ENCODE results near the gene FBXL17.

FBXL17 gene

DNA sequence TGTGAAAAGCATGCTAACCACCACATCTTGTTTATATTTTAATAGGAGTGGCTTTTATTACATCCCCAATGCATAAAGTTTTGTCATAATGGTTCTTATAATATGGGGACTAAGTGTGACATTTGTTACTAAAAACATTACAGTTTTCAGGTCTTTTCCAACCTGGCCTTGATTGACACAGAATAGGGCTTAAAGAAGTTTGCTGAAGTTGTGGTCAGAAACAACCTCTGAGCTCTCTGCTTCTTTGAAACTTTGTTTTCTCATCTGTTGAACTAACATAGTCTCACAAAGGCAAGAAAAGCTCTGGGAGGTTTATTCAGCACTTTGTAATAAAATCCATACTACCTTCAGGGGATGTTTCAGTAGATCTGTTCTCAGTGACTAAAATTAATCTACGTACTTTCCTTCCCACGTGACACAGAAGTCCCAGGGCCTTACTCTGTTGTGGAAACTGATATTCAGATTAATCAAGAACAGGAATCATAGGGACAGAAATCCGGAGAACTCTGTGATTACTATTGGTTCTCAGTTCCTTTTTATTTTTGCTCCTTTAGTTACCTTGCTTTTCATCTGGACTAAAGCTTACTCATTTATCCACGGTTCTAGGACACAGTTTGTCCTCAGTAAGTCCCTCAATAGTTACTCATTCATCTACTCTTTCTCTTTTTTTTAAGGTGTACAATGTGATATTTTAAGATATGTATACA is 422.2 kb downstream of the FBXL17 start:
- in situ Hi-C loops (cut with MboI; ENCODE audit: low sequenced_read_pairs): no loop called here

DNA sequence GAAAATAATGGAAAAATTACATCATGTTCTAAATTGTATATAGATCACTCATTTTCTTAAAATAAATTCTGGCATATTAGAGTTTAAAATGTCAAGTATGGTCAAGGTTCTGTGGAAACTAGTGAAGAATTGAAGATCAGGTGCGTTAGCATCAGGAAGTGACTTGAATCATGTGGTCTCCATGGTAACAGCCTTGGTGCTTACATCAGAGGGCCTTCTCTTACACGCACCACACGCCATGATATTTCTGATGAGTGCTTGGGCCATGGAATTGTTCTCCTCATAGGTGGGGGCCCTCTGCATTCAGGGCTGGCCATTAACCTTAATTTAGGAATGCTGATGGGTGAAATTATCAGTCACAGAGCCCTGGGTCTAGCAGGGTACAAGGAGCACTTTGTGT is 423.0 kb downstream of the FBXL17 start:
- in situ Hi-C loops (cut with MboI; ENCODE audit: low sequenced_read_pairs): no loop called here

DNA sequence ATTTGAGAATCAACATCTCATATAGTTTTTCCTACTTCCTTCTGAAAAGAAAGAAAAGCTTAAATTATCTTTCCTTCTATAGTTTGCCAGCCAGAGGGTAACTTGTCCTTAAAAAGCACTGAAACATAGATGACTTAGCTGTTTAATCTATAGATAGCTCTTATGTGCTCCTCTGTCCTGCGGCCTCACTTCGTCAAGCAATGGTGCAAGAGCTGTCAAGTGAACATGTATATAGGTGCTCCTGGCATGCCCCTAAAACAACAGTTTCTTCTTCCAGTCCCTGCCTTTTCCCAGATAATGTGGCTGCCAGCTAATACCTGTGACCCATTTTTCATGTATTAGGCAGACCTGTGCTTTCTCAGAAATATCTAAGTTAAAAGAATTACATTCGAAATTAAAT is 423.5 kb downstream of the FBXL17 start:
- in situ Hi-C loops (cut with MboI; ENCODE audit: low sequenced_read_pairs): no loop called here

DNA sequence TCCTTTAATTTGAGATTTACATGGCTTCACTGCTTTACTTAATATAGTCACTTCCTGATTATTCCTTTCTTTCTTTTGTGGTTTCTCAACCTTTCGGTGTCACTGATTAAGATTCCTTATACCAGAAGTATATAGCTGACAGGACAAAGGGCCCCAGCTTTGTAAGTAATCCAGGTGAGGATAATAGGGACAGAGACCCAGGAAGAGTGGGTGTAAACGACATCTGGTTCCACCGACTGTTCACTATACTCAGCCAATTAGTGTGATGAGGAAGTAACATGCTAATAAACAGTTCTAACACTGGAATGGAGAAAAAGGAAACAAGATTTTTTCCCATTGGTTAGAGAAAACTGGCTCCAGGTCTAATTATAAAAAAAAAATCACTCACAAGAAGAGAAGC is 424.8 kb downstream of the FBXL17 start:
- in situ Hi-C loops (cut with MboI; ENCODE audit: low sequenced_read_pairs): no loop called here

DNA sequence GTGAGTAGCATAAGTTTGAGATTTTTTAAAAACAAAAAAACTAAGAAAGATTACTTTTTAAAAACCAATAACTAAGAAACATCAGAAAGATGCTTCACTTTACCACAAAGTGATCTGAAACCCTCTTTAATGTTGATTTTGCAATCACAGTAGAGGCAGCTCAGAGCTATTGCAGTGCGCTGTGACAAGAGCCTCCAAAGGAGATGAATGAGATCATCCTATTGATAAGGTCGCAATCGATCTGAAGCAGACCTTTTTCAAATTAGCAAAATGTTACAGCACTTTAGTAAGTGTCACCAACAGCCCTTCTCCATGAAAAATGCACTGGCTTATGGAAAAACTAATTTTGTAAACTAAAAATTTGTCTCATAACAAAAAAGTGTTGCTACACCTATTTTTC is 426.6 kb downstream of the FBXL17 start:
- in situ Hi-C loops (cut with MboI; ENCODE audit: low sequenced_read_pairs): no loop called here

DNA sequence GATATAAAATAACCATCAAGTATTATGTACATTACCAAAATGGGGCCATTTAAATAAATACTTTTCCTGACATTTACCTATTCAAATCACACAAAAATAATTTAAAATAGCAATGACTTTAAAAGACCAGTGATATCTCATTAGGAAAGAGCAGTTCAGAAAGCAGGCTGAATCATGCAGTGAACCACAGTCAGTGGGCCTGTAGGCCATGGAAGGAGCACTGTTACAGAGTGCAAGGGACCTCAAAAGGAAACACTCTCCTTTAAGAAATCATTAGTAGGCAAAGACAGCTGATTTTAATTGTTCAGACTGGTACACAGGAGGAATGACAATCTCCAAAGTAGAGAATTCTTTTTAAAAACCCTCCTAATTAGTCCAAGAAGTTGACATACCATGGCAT is 427.6 kb downstream of the FBXL17 start:
- in situ Hi-C loops (cut with MboI; ENCODE audit: low sequenced_read_pairs): no loop called here

DNA sequence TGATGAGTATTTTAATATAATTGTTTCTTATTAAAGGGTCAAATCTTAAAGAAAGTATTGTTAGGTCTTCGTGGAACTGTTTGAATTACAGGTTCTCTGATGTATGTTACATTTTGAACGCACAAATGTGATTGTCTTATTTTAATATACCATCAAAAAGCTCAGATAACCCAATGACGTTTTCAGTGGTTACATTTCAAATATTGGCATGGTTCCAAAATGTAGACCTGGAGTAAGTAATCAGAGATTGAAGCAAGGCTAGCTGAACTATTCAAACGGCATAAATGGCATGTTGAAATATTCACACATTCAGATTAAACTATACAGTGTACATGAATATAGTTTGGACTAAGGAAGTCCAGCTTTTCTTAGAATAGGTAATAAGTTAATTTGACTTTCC is 429.4 kb downstream of the FBXL17 start:
- in situ Hi-C loops (cut with MboI; ENCODE audit: low sequenced_read_pairs): no loop called here

DNA sequence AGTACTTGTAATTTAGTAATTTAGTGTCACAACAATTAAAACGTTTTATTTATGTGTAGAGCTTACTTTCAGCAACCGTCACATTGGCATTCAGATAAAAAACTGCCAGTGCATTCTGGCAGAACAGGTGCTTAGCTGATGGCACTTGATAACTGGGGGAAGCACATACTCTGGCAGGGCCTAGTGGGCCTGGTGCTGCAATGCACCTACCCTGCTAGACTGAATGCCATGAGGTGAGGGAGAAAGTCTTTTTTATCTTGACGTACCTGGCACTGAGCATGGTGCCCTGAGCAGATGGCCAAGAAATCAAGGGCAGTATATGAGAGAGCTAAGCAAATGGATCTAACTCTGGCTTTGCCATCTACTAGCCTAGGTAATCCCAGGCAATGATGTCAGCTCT is 430.6 kb downstream of the FBXL17 start:
- in situ Hi-C loops (cut with MboI; ENCODE audit: low sequenced_read_pairs): no loop called here

DNA sequence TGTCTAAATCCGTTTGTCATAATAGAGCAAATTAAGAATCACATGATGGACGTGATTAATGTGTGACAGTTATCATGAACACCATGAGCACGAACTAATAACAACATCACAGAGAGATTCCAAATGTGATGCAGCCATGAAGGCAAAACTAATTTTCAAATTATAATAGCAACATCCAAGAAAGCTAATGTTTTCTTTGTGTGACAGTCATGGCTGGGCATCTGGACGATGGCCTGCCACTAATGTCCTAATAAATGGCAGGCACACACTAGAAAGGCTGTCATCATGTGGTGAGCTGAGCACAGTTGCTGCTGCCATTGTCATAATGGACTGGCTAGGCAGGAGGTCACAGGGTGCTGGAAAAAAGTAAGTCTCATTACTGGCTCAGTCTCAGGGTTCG is 431.1 kb downstream of the FBXL17 start:
- in situ Hi-C loops (cut with MboI; ENCODE audit: low sequenced_read_pairs): no loop called here

DNA sequence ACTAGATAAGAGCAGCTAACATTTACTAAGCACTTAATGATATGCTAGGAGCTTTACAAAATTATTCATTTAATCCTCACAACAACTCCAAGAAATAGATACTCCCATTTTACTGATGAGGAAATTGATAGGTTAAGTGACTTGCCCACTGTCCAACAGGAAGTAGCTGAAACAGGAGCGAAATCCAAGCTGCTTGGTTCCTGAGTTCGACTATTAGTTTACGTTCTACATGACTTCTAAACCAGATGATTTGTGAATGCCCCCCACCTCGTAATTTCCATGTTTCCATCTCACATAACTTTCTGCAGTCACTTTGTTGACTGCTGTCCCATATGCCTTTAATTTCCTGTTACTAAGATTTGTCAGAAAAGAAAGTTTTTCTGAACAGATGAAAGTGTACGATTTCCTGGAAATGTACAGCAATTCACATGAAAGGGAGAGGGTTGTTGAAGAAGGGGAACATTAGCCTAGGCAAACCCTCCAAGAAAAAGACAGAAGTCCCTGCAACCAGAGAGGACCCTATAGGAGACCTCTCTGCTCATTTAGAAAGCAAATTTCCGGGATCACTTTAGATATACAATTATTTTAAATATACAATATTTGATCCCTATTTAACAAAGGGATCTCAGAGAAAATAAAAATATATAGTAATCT is 432.1 kb downstream of the FBXL17 start:
- in situ Hi-C loops (cut with MboI; ENCODE audit: low sequenced_read_pairs): no loop called here

DNA sequence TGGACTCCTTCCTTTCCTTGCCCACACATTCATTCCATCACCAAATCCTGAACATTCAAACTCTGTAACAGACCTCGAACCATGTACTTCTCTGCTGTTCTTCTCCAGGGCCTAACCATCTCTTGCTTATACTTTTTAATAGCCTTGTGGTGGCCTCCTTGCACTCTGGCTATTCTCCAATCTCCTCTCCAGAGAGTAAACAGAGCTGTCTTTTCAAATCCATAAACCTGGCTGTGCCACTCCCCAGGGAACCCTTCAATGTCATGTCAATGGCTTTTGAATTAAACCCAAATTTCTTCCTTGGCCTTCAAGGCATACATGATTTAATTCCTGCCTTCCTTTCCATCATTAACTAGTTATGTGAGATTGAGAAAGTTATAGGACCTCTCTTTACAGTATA is 433.5 kb downstream of the FBXL17 start:
- in situ Hi-C loops (cut with MboI; ENCODE audit: low sequenced_read_pairs): no loop called here

DNA sequence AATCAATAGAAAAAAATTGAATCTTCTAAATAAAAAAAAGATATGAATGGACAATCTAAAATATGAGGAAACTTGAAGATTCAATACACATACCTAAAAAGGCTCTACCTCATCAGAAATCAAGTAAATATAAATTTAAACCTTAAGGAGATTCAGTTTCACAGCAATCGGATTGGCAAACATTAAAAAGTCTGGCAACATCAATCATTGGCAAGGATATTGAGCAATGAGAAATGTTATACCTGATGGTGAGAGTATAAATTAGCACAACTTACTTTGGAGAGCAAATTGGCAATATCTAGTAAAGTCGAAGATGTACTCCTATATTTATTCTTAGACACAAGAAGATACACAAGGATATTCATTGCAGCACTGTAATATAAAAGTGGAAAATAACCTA is 436.8 kb downstream of the FBXL17 start:
- in situ Hi-C loops (cut with MboI; ENCODE audit: low sequenced_read_pairs): no loop called here

DNA sequence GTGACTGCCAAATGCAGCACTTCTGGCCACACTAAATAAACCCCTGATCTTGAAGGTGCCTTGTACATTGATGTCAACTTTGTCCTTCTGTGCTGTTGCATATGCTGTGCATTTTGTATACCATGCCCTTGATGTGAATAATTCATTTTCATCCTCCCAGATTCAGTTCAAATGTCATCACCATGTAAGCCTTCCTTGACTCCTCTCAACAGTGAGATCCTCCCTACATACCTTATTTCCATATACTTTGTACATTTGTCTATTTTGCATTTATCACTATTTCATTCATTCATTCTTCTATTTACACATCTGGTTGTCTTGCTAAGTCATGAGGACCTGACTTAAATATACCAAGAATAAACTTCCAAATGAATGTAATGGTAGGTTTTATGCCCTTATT is 438.0 kb downstream of the FBXL17 start:
- in situ Hi-C loops (cut with MboI; ENCODE audit: low sequenced_read_pairs): no loop called here

DNA sequence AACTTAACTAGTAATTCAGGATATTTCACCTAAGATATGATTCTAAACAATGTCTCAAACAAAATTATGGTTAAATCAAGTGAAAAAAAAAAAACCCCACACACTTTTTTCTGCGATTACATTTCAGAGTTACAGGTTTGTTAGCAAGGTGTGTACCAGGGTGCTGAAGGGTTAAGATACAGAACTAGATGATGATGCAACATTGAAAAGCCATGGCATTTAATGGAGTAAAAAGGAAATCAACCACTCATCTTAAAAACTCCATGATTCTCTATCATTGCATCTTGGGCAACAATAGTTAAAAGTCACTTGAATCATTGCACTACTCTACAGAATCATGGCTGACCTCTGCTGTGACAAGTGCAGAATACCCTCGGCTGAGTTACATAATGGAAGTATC is 440.9 kb downstream of the FBXL17 start:
- in situ Hi-C loops (cut with MboI; ENCODE audit: low sequenced_read_pairs): no loop called here

DNA sequence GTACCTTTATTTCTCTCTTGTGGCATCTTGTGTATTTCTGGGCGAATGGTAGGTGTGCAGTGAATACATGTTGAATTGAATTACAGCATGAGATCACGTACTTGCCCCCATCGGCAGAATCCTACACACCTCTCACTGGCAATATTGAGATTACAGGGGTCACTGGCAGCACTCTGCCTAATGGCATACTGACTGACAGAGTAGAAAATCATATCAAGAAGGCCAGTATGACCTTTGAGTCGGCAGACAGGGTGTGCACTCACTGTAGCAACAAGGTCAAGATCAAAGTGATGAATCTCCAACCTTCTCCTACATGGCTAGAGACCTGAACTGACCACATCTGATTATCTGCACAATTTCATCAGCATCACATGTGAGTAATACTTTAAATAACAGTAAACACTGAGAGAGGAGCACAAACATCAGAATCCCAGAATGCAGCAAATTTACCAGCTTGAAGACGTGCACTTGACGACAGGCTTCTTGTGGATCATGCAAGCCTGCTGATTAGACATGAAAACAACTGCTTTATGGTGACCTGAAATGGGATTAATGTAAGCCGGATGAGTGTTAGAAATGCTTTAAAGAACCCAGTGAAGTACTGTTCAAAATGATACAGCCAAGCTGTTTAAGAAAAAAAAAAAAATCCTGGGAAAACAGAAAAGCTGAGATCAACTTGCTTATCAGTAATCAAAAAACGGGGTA is 444.1 kb downstream of the FBXL17 start:
- in situ Hi-C loops (cut with MboI; ENCODE audit: low sequenced_read_pairs): no loop called here

DNA sequence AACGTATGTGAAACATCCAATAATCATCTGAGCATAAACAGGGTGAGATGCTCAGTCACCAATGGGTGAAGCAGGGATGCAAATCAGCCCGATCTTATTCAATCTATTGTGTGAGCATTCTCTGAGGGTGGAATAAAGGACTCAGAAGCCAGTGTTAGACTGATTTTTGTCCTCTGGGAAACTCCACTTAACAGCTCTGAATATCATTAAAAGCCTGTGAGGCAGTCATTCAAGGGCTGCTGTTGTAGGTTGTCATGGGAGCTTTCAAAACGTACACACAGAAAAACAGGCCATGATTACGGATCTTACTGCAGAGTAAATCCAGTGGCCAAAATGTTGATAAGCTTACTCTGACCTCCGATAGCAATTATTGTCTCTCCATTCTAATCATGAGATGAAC is 444.7 kb downstream of the FBXL17 start:
- in situ Hi-C loops (cut with MboI; ENCODE audit: low sequenced_read_pairs): no loop called here

DNA sequence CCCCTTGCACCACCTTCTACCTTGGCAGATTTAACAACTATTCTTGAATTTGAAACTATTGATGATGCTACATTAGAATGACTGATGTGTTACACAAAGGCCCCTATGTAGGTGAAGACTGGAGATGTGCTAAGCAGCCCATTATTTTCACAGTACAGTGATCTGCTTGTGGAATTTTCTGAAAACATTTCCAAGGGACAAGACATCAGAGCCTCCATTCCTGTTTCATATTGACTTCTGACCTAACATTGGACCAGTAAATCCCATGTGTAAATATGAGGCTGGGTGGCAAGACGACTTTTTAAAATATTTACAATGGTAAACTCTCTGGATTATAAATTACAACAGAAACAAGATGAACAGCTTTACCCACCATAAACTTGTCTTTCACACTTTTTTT is 445.4 kb downstream of the FBXL17 start:
- in situ Hi-C loops (cut with MboI; ENCODE audit: low sequenced_read_pairs): no loop called here

DNA sequence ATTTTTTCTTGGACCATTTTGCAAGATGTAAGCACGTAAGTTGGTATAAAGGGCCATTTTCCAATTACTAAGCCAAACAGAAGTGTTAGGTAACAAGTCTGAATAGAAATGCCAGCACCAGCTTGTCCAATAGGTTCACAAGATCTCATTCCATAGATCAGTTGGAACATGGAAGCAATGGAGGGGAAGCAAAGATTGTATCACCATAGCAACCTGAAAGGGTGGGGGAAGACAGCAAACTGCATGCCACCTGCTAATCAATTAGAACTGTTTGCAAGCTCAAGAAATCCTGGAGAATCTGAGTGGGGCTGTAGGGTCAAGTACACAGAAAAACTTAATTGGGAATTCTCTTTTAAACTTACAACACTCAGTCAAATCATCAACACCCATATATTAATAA is 446.3 kb downstream of the FBXL17 start:
- in situ Hi-C loops (cut with MboI; ENCODE audit: low sequenced_read_pairs): no loop called here

DNA sequence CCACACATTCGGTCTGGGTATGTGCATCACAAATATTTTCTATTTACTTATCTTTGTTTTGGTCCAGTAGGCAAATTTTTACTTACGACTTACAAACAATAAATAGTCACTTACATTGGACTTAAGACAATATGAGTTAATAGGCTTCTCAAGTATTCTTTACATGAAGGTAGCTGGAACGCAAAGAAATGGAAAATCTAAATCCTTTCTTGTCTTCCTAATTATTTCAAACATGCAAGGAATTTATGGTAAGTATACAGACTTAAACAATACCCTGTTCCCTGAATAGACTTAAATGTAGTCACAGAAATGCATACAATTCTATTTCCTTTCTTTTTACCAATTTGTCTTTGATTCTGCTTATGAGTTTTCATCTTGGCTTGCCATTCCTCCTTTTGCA is 448.6 kb downstream of the FBXL17 start:
- in situ Hi-C loops (cut with MboI; ENCODE audit: low sequenced_read_pairs): no loop called here

DNA sequence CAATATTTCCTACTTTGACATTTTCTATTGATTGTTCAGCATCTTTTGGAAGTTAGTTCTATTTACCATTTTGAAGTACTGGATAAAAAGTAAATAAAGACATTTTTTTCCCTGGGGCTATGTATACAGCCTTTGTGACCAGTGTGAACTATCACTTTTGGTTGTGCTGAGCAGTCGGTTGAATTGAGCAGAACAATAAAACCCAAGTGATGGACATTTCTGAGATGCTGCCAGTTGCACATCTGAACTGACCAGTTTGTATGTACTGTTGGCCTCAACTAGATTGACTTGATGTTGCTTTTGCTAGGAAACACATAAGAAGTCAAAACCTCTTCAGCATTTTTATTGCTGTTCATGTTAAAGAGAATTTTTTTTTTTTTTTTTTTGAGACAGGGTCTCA is 451.0 kb downstream of the FBXL17 start:
- in situ Hi-C loops (cut with MboI; ENCODE audit: low sequenced_read_pairs): no loop called here

DNA sequence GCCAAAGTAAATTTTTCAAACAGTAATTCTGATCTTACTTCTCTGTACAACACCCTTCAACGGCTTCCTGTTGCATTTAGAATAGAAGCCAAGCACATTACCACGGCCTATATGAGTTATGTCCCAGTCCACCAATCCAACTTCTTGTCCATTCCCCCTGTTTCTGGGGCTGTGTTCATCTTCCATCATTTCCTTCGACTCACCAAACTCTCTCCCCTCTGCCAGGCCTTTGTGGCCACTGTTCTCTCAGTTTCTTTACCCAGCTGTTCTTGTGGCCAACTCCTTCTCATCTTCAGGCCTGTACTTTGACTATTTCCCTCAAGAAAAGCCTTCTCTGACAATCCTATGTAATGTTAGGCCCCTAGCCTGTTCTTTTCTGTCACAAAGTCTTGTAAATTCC is 451.8 kb downstream of the FBXL17 start:
- in situ Hi-C loops (cut with MboI; ENCODE audit: low sequenced_read_pairs): no loop called here

DNA sequence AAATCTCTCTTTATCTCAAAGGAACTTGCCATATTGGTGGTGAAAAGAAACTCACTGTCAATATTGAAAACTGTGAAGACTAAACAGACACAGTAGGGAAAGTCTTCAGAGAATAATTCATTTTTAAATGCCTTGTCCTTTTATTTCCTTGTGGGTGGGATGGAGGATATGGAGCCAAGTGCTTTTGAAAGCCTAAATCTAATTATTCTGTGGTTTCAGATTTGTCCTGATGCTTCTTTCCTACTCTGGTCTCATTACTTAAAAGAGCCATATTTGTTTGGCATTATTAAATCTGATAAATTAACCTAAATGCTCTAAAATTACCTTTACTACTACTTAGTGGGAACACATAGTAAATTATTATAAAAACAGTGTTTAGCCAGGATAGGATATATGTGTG is 452.8 kb downstream of the FBXL17 start:
- in situ Hi-C loops (cut with MboI; ENCODE audit: low sequenced_read_pairs): no loop called here
